ENCODE data around the gene RAB39A. TPM values are rescaled to one million over a fixed set of nuclear protein-coding genes. Genes with fewer than 3 reads are reported as not detected.

RAB39A gene
- total RNA-seq, 1 donor from 2014 or later = 10.8 TPM

DNA sequence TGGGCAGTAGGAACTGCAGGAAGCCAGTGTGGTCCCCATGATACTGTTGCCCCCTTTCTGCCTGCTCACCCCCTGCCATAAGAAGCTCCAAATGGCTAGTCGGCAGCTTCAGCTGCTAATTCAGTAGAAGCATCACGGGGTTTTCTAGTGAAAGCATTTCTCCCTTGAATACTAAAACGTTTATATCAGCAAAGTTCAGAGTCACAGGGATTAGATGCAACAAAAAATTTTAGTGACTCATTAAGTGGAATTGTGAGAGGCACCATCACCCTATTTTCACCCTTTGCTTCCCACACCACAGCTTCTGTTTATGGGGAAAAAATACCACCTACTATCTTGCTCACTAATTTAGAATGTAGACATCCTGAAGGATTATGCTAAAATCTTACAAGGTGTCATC, 25.2 kb downstream of the RAB39A start:
- H3K27ac Mint-ChIP-seq (ENCODE audit: unreplicated experiment) = no peak overlapping the region
- peaks cover 6% of the 10 kb centered on the region for H3K36me3 Mint-ChIP-seq (ENCODE audit: low read depth)
- H3K9me3 Mint-ChIP-seq = no peaks in the 10 kb centered on the region
- no peak overlapping the region for H3K4me3 Mint-ChIP-seq
- peaks cover 12% of the 10 kb centered on the region for H3K4me1 Mint-ChIP-seq
- no peak for DNase-seq (ENCODE audit: low read depth, low spot score)
- TF ChIP-seq, protein P1, sequence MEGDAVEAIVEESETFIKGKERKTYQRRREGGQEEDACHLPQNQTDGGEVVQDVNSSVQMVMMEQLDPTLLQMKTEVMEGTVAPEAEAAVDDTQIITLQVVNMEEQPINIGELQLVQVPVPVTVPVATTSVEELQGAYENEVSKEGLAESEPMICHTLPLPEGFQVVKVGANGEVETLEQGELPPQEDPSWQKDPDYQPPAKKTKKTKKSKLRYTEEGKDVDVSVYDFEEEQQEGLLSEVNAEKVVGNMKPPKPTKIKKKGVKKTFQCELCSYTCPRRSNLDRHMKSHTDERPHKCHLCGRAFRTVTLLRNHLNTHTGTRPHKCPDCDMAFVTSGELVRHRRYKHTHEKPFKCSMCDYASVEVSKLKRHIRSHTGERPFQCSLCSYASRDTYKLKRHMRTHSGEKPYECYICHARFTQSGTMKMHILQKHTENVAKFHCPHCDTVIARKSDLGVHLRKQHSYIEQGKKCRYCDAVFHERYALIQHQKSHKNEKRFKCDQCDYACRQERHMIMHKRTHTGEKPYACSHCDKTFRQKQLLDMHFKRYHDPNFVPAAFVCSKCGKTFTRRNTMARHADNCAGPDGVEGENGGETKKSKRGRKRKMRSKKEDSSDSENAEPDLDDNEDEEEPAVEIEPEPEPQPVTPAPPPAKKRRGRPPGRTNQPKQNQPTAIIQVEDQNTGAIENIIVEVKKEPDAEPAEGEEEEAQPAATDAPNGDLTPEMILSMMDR (conservative IDR thresholded peaks at IDR 0.05) = no peak
- no peaks in the 10 kb centered on the region for H3K27me3 Mint-ChIP-seq (ENCODE audit: low read depth)

DNA sequence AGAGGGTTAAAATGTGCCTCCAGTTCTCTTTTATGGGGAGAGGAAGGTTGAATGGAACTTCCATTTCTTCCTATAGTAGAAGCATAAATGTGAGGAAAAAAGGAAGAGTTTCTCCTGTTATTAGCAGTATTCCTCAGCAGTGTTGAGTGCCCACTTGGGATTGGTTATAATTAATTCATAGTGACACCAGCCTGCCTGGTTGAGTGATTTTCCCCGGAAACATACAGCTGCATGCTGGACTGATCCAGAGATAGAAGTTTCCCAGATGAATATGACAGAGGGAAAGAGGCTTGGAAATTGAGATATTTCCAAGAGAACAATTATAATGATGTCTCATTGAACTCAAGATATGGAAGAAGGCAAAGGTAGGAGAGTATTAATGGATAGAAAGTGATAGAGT, 28.3 kb downstream of the RAB39A start:
- Mint-ChIP-seq H3K4me1 (peaks cover 16% of the 10 kb centered on the region), H3K36me3 (ENCODE audit: low read depth) (peaks cover 6% of the 10 kb centered on the region), H3K27ac (ENCODE audit: unreplicated experiment) (no peak overlapping the region), H3K27me3 (ENCODE audit: low read depth) (no peaks in the 10 kb centered on the region), H3K4me3 (no peak overlapping the region), H3K9me3 (no peaks in the 10 kb centered on the region)
- TF ChIP-seq, protein P1 (conservative IDR thresholded peaks at IDR 0.05) = no peak
- DNase-seq (ENCODE audit: low read depth, low spot score) = no peak

DNA sequence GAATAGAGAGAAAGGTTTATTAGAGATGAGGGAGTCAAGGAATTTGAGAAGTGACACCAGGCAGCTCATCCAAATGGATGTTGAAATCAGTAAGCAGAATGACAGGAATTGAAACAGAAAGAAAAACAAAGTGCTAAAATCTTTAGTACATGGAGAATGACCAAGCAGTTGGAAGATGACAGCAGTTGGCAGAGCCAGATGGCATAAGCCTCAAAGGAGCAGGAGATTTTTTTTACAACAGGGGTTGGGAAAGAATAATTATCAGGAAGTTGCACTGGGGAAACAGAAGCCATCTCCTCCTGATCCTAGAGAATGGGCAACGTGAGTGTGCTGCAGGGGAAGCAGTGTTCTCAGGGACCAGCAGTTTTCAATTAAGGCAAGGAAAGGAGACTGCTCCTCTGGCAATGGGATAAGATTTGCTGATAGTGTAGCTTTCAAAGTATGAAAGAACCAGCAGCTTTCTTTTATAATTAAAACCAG, 28.9 kb downstream of the RAB39A start:
- Mint-ChIP-seq H3K36me3 (ENCODE audit: low read depth) (peaks cover 10% of the 10 kb centered on the region), H3K4me3 (no peak overlapping the region), H3K9me3 (no peaks in the 10 kb centered on the region), H3K4me1 (peaks cover 16% of the 10 kb centered on the region), H3K27me3 (ENCODE audit: low read depth) (no peaks in the 10 kb centered on the region), H3K27ac (ENCODE audit: unreplicated experiment) (peak overlapping the region; percentile 4)
- TF ChIP-seq, protein P1 (conservative IDR thresholded peaks at IDR 0.05) = no peak
- no peak for DNase-seq (ENCODE audit: low read depth, low spot score)

- Mint-ChIP-seq H3K27me3 (ENCODE audit: low read depth) (no peaks in the 10 kb centered on the region), H3K4me3 (no peak overlapping the region), H3K4me1 (peaks cover 16% of the 10 kb centered on the region), H3K9me3 (no peaks in the 10 kb centered on the region), H3K36me3 (ENCODE audit: low read depth) (peaks cover 4% of the 10 kb centered on the region), H3K27ac (ENCODE audit: unreplicated experiment) (no peak overlapping the region)
- DNase-seq (ENCODE audit: low read depth, low spot score) = no peak
- TF ChIP-seq, protein P1 (conservative IDR thresholded peaks at IDR 0.05) = no peak
Observed at GRCh38 chr11:107961480-107961879, 33.2 kb downstream of the RAB39A start.

- no peak overlapping the region for H3K27ac Mint-ChIP-seq (ENCODE audit: unreplicated experiment)
Observed at GRCh38 chr11:107962181-107962580, 33.9 kb downstream of the RAB39A start.

More at GRCh38 chr11:107962181-107962580, 33.9 kb downstream of the RAB39A start:
- H3K27me3 Mint-ChIP-seq (ENCODE audit: low read depth) = no peaks in the 10 kb centered on the region
- no peak overlapping the region for H3K4me3 Mint-ChIP-seq
- peaks cover 4% of the 10 kb centered on the region for H3K36me3 Mint-ChIP-seq (ENCODE audit: low read depth)
- no peak for DNase-seq (ENCODE audit: low read depth, low spot score)
- H3K4me1 Mint-ChIP-seq = peaks cover 9% of the 10 kb centered on the region
- H3K9me3 Mint-ChIP-seq = no peaks in the 10 kb centered on the region
- TF ChIP-seq, protein P1 (conservative IDR thresholded peaks at IDR 0.05) = no peak

Measured in neural crest cell (in vitro differentiated cells).